HCT116 (cell line): Measurements from ENCODE around the gene HTR3E. TPM values are rescaled to one million over a fixed set of nuclear protein-coding genes. Genes with fewer than 3 reads are reported as not detected.

Source experiments
- ATAC-seq: fragments of 200-7000 bp; cut with Tn5 transposase; 2 replicates; pipeline ENCODE4 v1.9.1; 2020; ENCODE audit warnings: mild to moderate bottlenecking, moderate library complexity
- BruUV-seq: library from RNA; stranded (reverse); fragments of 400-500 nt; replicated peaks from 2 replicates; lab custom pipeline; 2021; lab: Mats Ljungman, UMichigan
- CTCF ChIA-PET: fragments of 300-600 bp; sonication (Branson Sonifier 250); formaldehyde crosslinking; loops from one replicate; lab custom pipeline; 2021; ENCODE audit warnings: antibody characterized with exemption; lab: Charles Lee
- POLR2A ChIA-PET: fragments of 300-600, 350-600 bp; sonication (Branson Sonifier 250); formaldehyde crosslinking; loops from one replicate; lab custom pipeline; 2021; ENCODE audit warnings: antibody characterized with exemption; lab: Charles Lee
- RAD21 ChIA-PET, 2 experiments: fragments of 300-600 bp; sonication (Branson Sonifier 250); formaldehyde crosslinking; loops; one replicate each; lab custom pipeline; 2023; ENCODE audit warnings: low total read pairs in 2 of 2; ENCODE audit not compliant: uncharacterized antibody in 2 of 2, unreplicated experiment in 2 of 2, low non-redundant PET in 1 of 2; lab: Charles Lee
- DNase-seq: peaks from one replicate; pipeline ENCODE4 v3.0.0-alpha.2; 2010; ENCODE audit warnings: low read depth, low spot score
- H2AFZ ChIP-seq: fragments of 200-600 bp; shearing (Covaris generic), sonication (generic); 2 replicates; pipeline ENCODE4 v1.6.1; 2017; ENCODE audit warnings: low read depth, mixed run types, mixed read lengths, antibody characterized with exemption, low read length; ENCODE audit not compliant: poor library complexity, severe bottlenecking
- H3K27ac ChIP-seq: 2 replicates; pipeline ENCODE4 v1.5.1; 2012; ENCODE audit warnings: low read depth, low read length
- H3K27me3 ChIP-seq: fragments of 200-600 bp; sonication (generic); 2 replicates; pipeline ENCODE4 v1.6.1; 2016; ENCODE audit warnings: mixed run types, low read length, mixed read lengths; ENCODE audit not compliant: insufficient read depth
- H3K36me3 ChIP-seq, 2 experiments: fragments of 200-500 bp in 1 of 2; fragments of 200-600 bp in 1 of 2; sonication (Bioruptor generic) in 1 of 2; sonication (generic) in 1 of 2; 2 replicates each; pipeline versions ENCODE4 v1.5.1 to v1.6.1; 2014 to 2016; ENCODE audit warnings: low read length in 2 of 2, inconsistent platforms in 1 of 2, mixed read lengths in 1 of 2, mixed run types in 1 of 2; ENCODE audit not compliant: insufficient read depth in 2 of 2, control insufficient read depth in 1 of 2
- H3K4me1 ChIP-seq, 2 experiments: fragments of 200-600 bp in 1 of 2; sonication (generic) in 1 of 2; 2 replicates each; pipeline versions ENCODE4 v1.5.1 to v1.6.1; 2012 to 2017; ENCODE audit warnings: low read length in 2 of 2, inconsistent platforms in 1 of 2, mild to moderate bottlenecking in 1 of 2, mixed read lengths in 1 of 2, mixed run types in 1 of 2, moderate library complexity in 1 of 2; ENCODE audit not compliant: insufficient read depth in 2 of 2, control insufficient read depth in 1 of 2
- H3K4me2 ChIP-seq: fragments of 200-600 bp; sonication (generic); 2 replicates; pipeline ENCODE4 v1.6.1; 2017; ENCODE audit warnings: mixed run types, low read length, mixed read lengths
- H3K4me3 ChIP-seq, 2 experiments: fragments of 200-600 bp in 1 of 2; sonication (generic) in 1 of 2; replicated peaks in 1 of 2; 2 replicates each; pipeline ENCODE4 v1.5.1; 2011 to 2016; ENCODE audit warnings: low read length in 2 of 2, control low read depth in 1 of 2, low read depth in 1 of 2, mild to moderate bottlenecking in 1 of 2, mixed read lengths in 1 of 2, mixed run types in 1 of 2
- H3K79me2 ChIP-seq: fragments of 200-600 bp; sonication (generic); 2 replicates; pipeline ENCODE4 v1.6.1; 2017; ENCODE audit warnings: mild to moderate bottlenecking, mixed run types, low read length, moderate library complexity, mixed read lengths; ENCODE audit not compliant: insufficient read depth
- H3K9ac ChIP-seq: fragments of 200-600 bp; sonication (generic); 2 replicates; pipeline ENCODE4 v1.6.1; 2016; ENCODE audit warnings: low read length, mixed read lengths
- H3K9me2 ChIP-seq: fragments of 200-600 bp; sonication (generic), shearing (Covaris generic); 2 replicates; pipeline ENCODE4 v1.6.1; 2017; ENCODE audit warnings: mixed run types, mild to moderate bottlenecking, moderate library complexity; ENCODE audit not compliant: insufficient read depth
- H3K9me3 ChIP-seq, 2 experiments: fragments of 200-500 bp in 1 of 2; fragments of 200-600 bp in 1 of 2; sonication (Bioruptor generic) in 1 of 2; sonication (generic) in 1 of 2; 2 replicates each; pipeline ENCODE4 v1.6.1; 2014 to 2017; ENCODE audit warnings: low read length in 2 of 2, mixed read lengths in 2 of 2, inconsistent platforms in 1 of 2, low read depth in 1 of 2, mild to moderate bottlenecking in 1 of 2, mixed run types in 1 of 2, moderate library complexity in 1 of 2; ENCODE audit not compliant: control insufficient read depth in 1 of 2, insufficient read depth in 1 of 2
- H4K20me1 ChIP-seq: fragments of 200-600 bp; sonication (generic), shearing (Covaris generic); 2 replicates; pipeline ENCODE4 v1.6.1; 2017; ENCODE audit warnings: mixed run types, mild to moderate bottlenecking, moderate library complexity; ENCODE audit not compliant: insufficient read depth
- ELF1 ChIP-seq: IDR thresholded peaks from 2 replicates; pipeline ENCODE4 v1.6.1; 2012; ENCODE audit warnings: low read depth, borderline replicate concordance
- RAD21 ChIP-seq: IDR thresholded peaks from 2 replicates; pipeline ENCODE4 v1.6.1; 2012; ENCODE audit warnings: low read depth, mild to moderate bottlenecking
- intact Hi-C: fragments of 100-400 bp; cut with micrococcal nuclease; formaldehyde crosslinking; loops from 2 replicates; pipeline ENCODE4 v1.10.0; 2022
- total RNA-seq: library from RNA; stranded (reverse); gene quantifications from one replicate; pipeline ENCODE4 v1.2.1, GENCODE V29; 2021; ENCODE audit not compliant: unreplicated experiment
- TF ChIP-seq, protein P1 (sequence below): IDR thresholded peaks from 2 replicates; pipeline ENCODE4 v1.6.1; 2012
- TF ChIP-seq, protein P2 (sequence below), 3 experiments: fragments of 200-600 bp in 1 of 3; sonication (generic) in 1 of 3; IDR thresholded peaks in 2 of 3; conservative IDR thresholded peaks in 1 of 3; 2 replicates each; pipeline ENCODE4 v1.5.1; 2012 to 2017; ENCODE audit warnings: low read depth in 2 of 3, low read length in 2 of 3, antibody characterized with exemption in 1 of 3, borderline replicate concordance in 1 of 3, control low read depth in 1 of 3, mild to moderate bottlenecking in 1 of 3, mixed read lengths in 1 of 3, mixed run types in 1 of 3, moderate library complexity in 1 of 3; ENCODE audit not compliant: insufficient read depth in 1 of 3
- TF ChIP-seq, protein P3 (sequence below): IDR thresholded peaks from 2 replicates; pipeline ENCODE4 v1.6.1; 2012; ENCODE audit warnings: low read depth

HTR3E gene
- total RNA-seq, 1 experiment from 2014 or later = not detected

DNA sequence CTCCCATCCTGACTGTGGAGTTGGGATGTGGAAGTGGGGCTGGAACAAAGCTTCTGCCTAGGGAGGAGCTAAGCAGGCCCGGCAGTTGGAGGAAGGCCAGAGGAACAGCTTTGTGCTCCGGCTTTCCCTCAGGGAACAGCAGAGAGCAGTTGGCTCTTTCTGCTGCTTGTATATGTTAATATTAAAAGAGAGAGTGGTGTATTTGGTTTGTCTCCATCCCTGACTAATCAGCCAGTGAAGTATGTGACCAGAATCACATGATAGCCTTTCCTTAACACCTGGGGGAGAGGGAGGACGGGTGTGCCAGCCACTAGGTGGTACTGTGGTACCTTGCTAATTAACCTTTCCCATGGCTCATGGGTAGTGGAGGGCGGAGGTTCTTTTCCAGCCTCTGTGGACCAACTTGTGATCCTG is 48.3 kb downstream of the HTR3E start:
- ATAC-seq (peak; percentile 92), DNase-seq (no peak)
- H3K27ac ChIP-seq = peak overlapping the region; percentile 11; the same call in 1 of the 2 replicates
- H3K27me3 ChIP-seq = no peaks in the 10 kb centered on the region
- ChIA-PET CTCF (interaction anchor here (1.0 to 2.1 kb wide), 10 partner anchors 10 to 250 kb away, joined by 3 to 9 read pairs (median 4); partner anchors contain the start of genes EEF1AKMT4 and EIF2B5), RAD21 (interaction anchor here (0.7 to 1.4 kb wide), 6 partner anchors 96 to 250 kb away, joined by 3 to 4 read pairs (median 3); partner anchors contain the start of gene CAMK2N2 (in 1 of the 2)), POLR2A (interaction anchor here (1.3 to 2.3 kb wide), 2 partner anchors 10 to 41 kb away, joined by 3 to 7 read pairs; partner anchors contain the start of genes ABCF3 and EIF2B5)
- H3K9ac ChIP-seq = no peak overlapping the region
- H4K20me1 ChIP-seq = no peaks in the 10 kb centered on the region
- TF ChIP-seq ELF1 (no peak), RAD21 (peak; percentile 89)
- TF ChIP-seq, protein P1, sequence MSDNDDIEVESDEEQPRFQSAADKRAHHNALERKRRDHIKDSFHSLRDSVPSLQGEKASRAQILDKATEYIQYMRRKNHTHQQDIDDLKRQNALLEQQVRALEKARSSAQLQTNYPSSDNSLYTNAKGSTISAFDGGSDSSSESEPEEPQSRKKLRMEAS = no peak
- TF ChIP-seq, protein P2, sequence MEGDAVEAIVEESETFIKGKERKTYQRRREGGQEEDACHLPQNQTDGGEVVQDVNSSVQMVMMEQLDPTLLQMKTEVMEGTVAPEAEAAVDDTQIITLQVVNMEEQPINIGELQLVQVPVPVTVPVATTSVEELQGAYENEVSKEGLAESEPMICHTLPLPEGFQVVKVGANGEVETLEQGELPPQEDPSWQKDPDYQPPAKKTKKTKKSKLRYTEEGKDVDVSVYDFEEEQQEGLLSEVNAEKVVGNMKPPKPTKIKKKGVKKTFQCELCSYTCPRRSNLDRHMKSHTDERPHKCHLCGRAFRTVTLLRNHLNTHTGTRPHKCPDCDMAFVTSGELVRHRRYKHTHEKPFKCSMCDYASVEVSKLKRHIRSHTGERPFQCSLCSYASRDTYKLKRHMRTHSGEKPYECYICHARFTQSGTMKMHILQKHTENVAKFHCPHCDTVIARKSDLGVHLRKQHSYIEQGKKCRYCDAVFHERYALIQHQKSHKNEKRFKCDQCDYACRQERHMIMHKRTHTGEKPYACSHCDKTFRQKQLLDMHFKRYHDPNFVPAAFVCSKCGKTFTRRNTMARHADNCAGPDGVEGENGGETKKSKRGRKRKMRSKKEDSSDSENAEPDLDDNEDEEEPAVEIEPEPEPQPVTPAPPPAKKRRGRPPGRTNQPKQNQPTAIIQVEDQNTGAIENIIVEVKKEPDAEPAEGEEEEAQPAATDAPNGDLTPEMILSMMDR (IDR thresholded peaks at IDR 0.05 in 2 of 3, conservative IDR thresholded peaks at IDR 0.05 in 1 of 3; ENCODE audit: borderline replicate concordance in 1 of 3, insufficient read depth in 1 of 3, low read depth in 2 of 3, low read length in 2 of 3) = peak; percentile 70 to 78 (median 76)
- TF ChIP-seq, protein P3, sequence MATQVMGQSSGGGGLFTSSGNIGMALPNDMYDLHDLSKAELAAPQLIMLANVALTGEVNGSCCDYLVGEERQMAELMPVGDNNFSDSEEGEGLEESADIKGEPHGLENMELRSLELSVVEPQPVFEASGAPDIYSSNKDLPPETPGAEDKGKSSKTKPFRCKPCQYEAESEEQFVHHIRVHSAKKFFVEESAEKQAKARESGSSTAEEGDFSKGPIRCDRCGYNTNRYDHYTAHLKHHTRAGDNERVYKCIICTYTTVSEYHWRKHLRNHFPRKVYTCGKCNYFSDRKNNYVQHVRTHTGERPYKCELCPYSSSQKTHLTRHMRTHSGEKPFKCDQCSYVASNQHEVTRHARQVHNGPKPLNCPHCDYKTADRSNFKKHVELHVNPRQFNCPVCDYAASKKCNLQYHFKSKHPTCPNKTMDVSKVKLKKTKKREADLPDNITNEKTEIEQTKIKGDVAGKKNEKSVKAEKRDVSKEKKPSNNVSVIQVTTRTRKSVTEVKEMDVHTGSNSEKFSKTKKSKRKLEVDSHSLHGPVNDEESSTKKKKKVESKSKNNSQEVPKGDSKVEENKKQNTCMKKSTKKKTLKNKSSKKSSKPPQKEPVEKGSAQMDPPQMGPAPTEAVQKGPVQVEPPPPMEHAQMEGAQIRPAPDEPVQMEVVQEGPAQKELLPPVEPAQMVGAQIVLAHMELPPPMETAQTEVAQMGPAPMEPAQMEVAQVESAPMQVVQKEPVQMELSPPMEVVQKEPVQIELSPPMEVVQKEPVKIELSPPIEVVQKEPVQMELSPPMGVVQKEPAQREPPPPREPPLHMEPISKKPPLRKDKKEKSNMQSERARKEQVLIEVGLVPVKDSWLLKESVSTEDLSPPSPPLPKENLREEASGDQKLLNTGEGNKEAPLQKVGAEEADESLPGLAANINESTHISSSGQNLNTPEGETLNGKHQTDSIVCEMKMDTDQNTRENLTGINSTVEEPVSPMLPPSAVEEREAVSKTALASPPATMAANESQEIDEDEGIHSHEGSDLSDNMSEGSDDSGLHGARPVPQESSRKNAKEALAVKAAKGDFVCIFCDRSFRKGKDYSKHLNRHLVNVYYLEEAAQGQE = no peak
- no peak overlapping the region for H3K4me3 ChIP-seq
- no peaks in the 10 kb centered on the region for H3K9me2 ChIP-seq
- H3K4me1 ChIP-seq = peaks cover 0 to 17% of the 10 kb centered on the region in 2 experiments; a peak in 1 of 4 replicates
- peaks cover 9% of the 10 kb centered on the region for H3K79me2 ChIP-seq
- no TSS peak for BruUV-seq
- peaks cover 36 to 45% of the 10 kb centered on the region in 2 experiments for H3K36me3 ChIP-seq
- intact Hi-C loops = loop anchor here (1.0 to 2.0 kb wide), 2 partner anchors 104 to 144 kb away; partner anchors contain the start of genes ALG3 and EEF1AKMT4
- H3K9me3 ChIP-seq = no peaks in the 10 kb centered on the region
- no peak overlapping the region for H2AFZ ChIP-seq
- no peak overlapping the region for H3K4me2 ChIP-seq
